ENCODE results near the gene DUOXA2.

- TF ChIP-seq, protein P1, sequence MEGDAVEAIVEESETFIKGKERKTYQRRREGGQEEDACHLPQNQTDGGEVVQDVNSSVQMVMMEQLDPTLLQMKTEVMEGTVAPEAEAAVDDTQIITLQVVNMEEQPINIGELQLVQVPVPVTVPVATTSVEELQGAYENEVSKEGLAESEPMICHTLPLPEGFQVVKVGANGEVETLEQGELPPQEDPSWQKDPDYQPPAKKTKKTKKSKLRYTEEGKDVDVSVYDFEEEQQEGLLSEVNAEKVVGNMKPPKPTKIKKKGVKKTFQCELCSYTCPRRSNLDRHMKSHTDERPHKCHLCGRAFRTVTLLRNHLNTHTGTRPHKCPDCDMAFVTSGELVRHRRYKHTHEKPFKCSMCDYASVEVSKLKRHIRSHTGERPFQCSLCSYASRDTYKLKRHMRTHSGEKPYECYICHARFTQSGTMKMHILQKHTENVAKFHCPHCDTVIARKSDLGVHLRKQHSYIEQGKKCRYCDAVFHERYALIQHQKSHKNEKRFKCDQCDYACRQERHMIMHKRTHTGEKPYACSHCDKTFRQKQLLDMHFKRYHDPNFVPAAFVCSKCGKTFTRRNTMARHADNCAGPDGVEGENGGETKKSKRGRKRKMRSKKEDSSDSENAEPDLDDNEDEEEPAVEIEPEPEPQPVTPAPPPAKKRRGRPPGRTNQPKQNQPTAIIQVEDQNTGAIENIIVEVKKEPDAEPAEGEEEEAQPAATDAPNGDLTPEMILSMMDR (optimal IDR thresholded peaks at IDR 0.05 in 1 of 3, IDR thresholded peaks at IDR 0.05 in 1 of 3, conservative IDR thresholded peaks at IDR 0.05 in 1 of 3; ENCODE audit: extremely low read depth in 1 of 3, insufficient read depth in 2 of 3, low read length in 3 of 3) = no peak
- TF ChIP-seq EZH2 (IDR thresholded peaks at IDR 0.05; ENCODE audit: low read length) = no peak
Measured at GRCh38 chr15:45161666-45162065, 47.5 kb downstream of the DUOXA2 start.

All from keratinocyte (primary cell).